Keratinocyte (primary cell): ENCODE results near the gene NHP2. TPM values are rescaled to one million over a fixed set of nuclear protein-coding genes. Genes with fewer than 3 reads are reported as not detected.

ENCODE experiments used
- DNase-seq: peaks from one replicate; pipeline ENCODE4 v3.0.0-alpha.2; 2011; ENCODE audit warnings: low read depth, missing footprints, low spot score
- FAIRE-seq: peaks from 2 replicates; lab custom pipeline; 2011; peaks lifted over from hg19 to GRCh38; lab: Jason Lieb, UNC
- H2AFZ ChIP-seq: 2 replicates; pipeline ENCODE4 v1.6.0; 2012; ENCODE audit warnings: low read length, control low read depth, inconsistent platforms; ENCODE audit not compliant: control insufficient read depth
- H3K27ac ChIP-seq: 2 replicates; pipeline ENCODE4 v1.5.1; 2011; ENCODE audit warnings: low read length; ENCODE audit not compliant: control insufficient read depth, insufficient read depth
- H3K27me3 ChIP-seq: 3 replicates; pipeline ENCODE4 v1.6.0; 2011; ENCODE audit warnings: low read length; ENCODE audit not compliant: control insufficient read depth, insufficient read depth; ENCODE audit errors: extremely low read depth
- H3K36me3 ChIP-seq, 2 experiments: 2 replicates in 1 of 2; 3 replicates in 1 of 2; pipeline ENCODE4 v1.5.1; 2011; ENCODE audit warnings: low read length in 2 of 2, mild to moderate bottlenecking in 1 of 2; ENCODE audit not compliant: control insufficient read depth in 2 of 2, insufficient read depth in 2 of 2; ENCODE audit errors: extremely low read depth in 1 of 2
- H3K4me1 ChIP-seq: 3 replicates; pipeline ENCODE4 v1.5.1; 2011; ENCODE audit warnings: low read length; ENCODE audit not compliant: control insufficient read depth, insufficient read depth; ENCODE audit errors: extremely low read depth
- H3K4me2 ChIP-seq: 3 replicates; pipeline ENCODE4 v1.6.0; 2011; ENCODE audit warnings: low read depth, low read length; ENCODE audit not compliant: control insufficient read depth, insufficient read depth; ENCODE audit errors: extremely low read depth
- H3K4me3 ChIP-seq, 3 experiments: fragments of 200-600 bp in 1 of 3; sonication (generic) in 1 of 3; 2 replicates in 2 of 3; 3 replicates in 1 of 3; pipeline ENCODE4 v1.5.1; 2011 to 2016; ENCODE audit warnings: low read length in 3 of 3, mild to moderate bottlenecking in 3 of 3, control low read depth in 2 of 3, inconsistent platforms in 1 of 3, low read depth in 1 of 3, mixed read lengths in 1 of 3, mixed run types in 1 of 3, moderate library complexity in 1 of 3; ENCODE audit not compliant: control insufficient read depth in 2 of 3, insufficient read depth in 2 of 3; ENCODE audit errors: extremely low read depth in 1 of 3
- H3K79me2 ChIP-seq: 2 replicates; pipeline ENCODE4 v1.6.0; 2012; ENCODE audit warnings: low read length; ENCODE audit not compliant: control insufficient read depth, insufficient read depth
- H3K9ac ChIP-seq: 3 replicates; pipeline ENCODE4 v1.6.0; 2011; ENCODE audit warnings: low read length; ENCODE audit not compliant: control insufficient read depth, insufficient read depth; ENCODE audit errors: extremely low read depth
- H3K9me1 ChIP-seq: 3 replicates; pipeline ENCODE4 v1.6.0; 2011; ENCODE audit warnings: low read length; ENCODE audit not compliant: control insufficient read depth, insufficient read depth; ENCODE audit errors: extremely low read depth
- H3K9me3 ChIP-seq: 2 replicates; pipeline ENCODE4 v1.5.1; 2012; ENCODE audit warnings: low read depth, low read length; ENCODE audit not compliant: control insufficient read depth
- H4K20me1 ChIP-seq: 3 replicates; pipeline ENCODE4 v1.6.0; 2011; ENCODE audit warnings: low read length; ENCODE audit not compliant: control insufficient read depth, insufficient read depth; ENCODE audit errors: extremely low read depth
- EZH2 ChIP-seq: IDR thresholded peaks from one replicate; pipeline ENCODE4 v1.6.1; 2012; ENCODE audit warnings: inconsistent platforms, mild to moderate bottlenecking, low read length, moderate library complexity
- dilution Hi-C: fragments of 300-500 bp; cut with MboI; formaldehyde crosslinking; loops from one replicate; pipeline ENCODE4 v1.7.0; 2020; ENCODE audit warnings: low sequenced_read_pairs; ENCODE audit not compliant: extremely low pct_ligation_motif_present
- polyA plus RNA-seq, 5 experiments: library from polyadenylated mRNA; depleted of rRNA in 3 of 5; stranded (reverse) in 3 of 5; stranded (forward) in 1 of 5; unstranded in 1 of 5; fragments of >200 nt; gene quantifications; 1 replicate in 1 of 5; 2 replicates in 3 of 5; 3 replicates in 1 of 5; pipeline versions ENCODE4 v1.2.1 to v1.2.3, GENCODE V29; 2011 to 2012; ENCODE audit warnings: missing spikeins in 2 of 5, low read depth in 1 of 5, low replicate concordance in 1 of 5
- TF ChIP-seq, protein P1 (sequence below), 3 experiments: IDR thresholded peaks in 1 of 3; conservative IDR thresholded peaks in 1 of 3; optimal IDR thresholded peaks in 1 of 3; 2 replicates in 2 of 3; 3 replicates in 1 of 3; pipeline versions ENCODE3 to v1.5.1; 2011; ENCODE audit warnings: low read length in 3 of 3, mild to moderate bottlenecking in 3 of 3, moderate library complexity in 2 of 3, control low read depth in 1 of 3, inconsistent platforms in 1 of 3; ENCODE audit not compliant: insufficient read depth in 2 of 3; ENCODE audit errors: extremely low read depth in 1 of 3

NHP2 gene
- polyA plus RNA-seq, 1 donor (not counting 4 experiments of a cell fraction or from before 2014, with no cell fraction given) = 186 TPM

DNA sequence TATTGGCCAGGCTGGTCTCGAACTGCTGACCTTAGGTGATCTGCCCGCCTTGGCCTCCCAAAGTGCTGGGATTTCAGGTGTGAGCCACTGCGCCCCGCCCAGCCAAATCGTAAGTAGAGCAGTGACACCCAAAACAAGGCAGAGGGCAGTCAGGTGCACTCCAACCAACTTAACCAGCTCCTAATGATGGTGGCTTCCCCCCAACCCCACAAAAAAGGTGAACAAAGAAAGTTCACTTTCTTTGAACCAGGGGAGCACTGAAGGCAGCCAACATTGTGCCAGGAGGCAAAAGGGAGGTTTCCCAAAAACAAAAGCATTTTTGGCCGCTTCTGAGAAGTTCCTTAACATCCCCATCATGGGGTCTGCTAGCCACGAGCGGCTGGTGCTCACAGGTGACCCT is 23.9 kb upstream of the NHP2 start:
- H3K79me2 ChIP-seq = no peaks in the 10 kb centered on the region
- no peaks in the 10 kb centered on the region for H3K4me1 ChIP-seq
- DNase-seq (no peak), FAIRE-seq (no peak)
- H4K20me1 ChIP-seq = no peaks in the 10 kb centered on the region
- H3K36me3 ChIP-seq = no peaks in the 10 kb centered on the region
- no peak overlapping the region for H3K9ac ChIP-seq
- H3K4me2 ChIP-seq = no peak overlapping the region
- no peak for TF ChIP-seq EZH2
- TF ChIP-seq, protein P1, sequence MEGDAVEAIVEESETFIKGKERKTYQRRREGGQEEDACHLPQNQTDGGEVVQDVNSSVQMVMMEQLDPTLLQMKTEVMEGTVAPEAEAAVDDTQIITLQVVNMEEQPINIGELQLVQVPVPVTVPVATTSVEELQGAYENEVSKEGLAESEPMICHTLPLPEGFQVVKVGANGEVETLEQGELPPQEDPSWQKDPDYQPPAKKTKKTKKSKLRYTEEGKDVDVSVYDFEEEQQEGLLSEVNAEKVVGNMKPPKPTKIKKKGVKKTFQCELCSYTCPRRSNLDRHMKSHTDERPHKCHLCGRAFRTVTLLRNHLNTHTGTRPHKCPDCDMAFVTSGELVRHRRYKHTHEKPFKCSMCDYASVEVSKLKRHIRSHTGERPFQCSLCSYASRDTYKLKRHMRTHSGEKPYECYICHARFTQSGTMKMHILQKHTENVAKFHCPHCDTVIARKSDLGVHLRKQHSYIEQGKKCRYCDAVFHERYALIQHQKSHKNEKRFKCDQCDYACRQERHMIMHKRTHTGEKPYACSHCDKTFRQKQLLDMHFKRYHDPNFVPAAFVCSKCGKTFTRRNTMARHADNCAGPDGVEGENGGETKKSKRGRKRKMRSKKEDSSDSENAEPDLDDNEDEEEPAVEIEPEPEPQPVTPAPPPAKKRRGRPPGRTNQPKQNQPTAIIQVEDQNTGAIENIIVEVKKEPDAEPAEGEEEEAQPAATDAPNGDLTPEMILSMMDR (optimal IDR thresholded peaks at IDR 0.05 in 1 of 3, IDR thresholded peaks at IDR 0.05 in 1 of 3, conservative IDR thresholded peaks at IDR 0.05 in 1 of 3; ENCODE audit: extremely low read depth in 1 of 3, insufficient read depth in 2 of 3, low read length in 3 of 3) = no peak
- H3K9me1 ChIP-seq = no peaks in the 10 kb centered on the region
- H2AFZ ChIP-seq = no peak overlapping the region
- H3K4me3 ChIP-seq = no peak overlapping the region
- H3K27me3 ChIP-seq = no peaks in the 10 kb centered on the region
- H3K9me3 ChIP-seq = no peaks in the 10 kb centered on the region
- dilution Hi-C loops = no loop called here
- no peak overlapping the region for H3K27ac ChIP-seq

DNA sequence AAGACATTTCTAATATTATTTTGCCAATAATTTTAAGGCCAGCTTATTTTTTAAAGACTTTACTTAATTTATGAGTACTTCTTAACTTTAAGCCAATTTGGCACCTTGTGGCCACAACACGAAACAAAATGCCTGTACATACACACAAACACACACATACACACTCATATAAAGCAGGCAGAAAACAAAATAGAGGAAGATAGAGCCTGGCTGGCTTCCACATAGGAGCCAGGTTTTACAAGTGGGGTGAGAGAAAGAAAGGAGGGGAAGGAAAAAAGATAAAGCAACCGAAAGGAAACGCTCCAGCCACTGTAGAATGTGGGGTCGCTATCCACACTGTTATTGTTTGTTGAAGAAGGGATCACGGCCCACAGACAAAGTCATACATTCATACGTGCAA is 23.1 kb upstream of the NHP2 start:
- no peak for DNase-seq
- TF ChIP-seq EZH2 = no peak
- Histone ChIP-seq H3K9me1 (no peaks in the 10 kb centered on the region), H3K9ac (no peak overlapping the region), H3K9me3 (no peaks in the 10 kb centered on the region), H3K4me3 (no peak overlapping the region), H3K27ac (no peak overlapping the region), H3K4me2 (no peak overlapping the region), H3K79me2 (no peaks in the 10 kb centered on the region), H3K4me1 (no peaks in the 10 kb centered on the region), H3K27me3 (no peaks in the 10 kb centered on the region), H2AFZ (no peak overlapping the region), H3K36me3 (no peaks in the 10 kb centered on the region), H4K20me1 (no peaks in the 10 kb centered on the region)
- FAIRE-seq = no peak
- dilution Hi-C loops = no loop called here

DNA sequence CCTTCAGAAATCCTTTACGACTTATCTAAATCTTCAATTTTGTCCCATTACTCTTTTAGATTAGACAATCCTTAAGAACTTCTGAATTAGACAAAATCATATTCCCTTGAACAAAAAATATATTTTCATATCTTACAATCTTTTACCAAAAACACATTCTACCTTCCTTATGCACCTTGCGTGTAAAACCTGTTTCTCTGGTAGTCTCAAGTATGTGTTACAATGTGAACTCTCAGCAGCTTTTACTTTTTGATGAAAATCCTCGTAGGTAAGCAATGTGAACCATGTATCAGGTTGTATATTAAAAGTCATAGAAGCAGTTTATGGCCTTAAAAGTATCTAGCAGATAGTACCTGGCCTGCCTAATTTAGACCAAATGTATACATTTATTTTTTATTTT is 20.8 kb upstream of the NHP2 start:
- no peak for FAIRE-seq
- no peaks in the 10 kb centered on the region for H3K27me3 ChIP-seq
- TF ChIP-seq, protein P1 (optimal IDR thresholded peaks at IDR 0.05 in 1 of 3, IDR thresholded peaks at IDR 0.05 in 1 of 3, conservative IDR thresholded peaks at IDR 0.05 in 1 of 3; ENCODE audit: extremely low read depth in 1 of 3, insufficient read depth in 2 of 3, low read length in 3 of 3) = no peak
- no peak for TF ChIP-seq EZH2
- no peak overlapping the region for H3K4me3 ChIP-seq
- dilution Hi-C loops = no loop called here
- no peaks in the 10 kb centered on the region for H3K79me2 ChIP-seq
- no peak overlapping the region for H3K4me2 ChIP-seq
- no peaks in the 10 kb centered on the region for H3K4me1 ChIP-seq
- no peak overlapping the region for H3K9ac ChIP-seq
- H3K9me1 ChIP-seq = no peaks in the 10 kb centered on the region
- H3K27ac ChIP-seq = no peak overlapping the region
- H3K9me3 ChIP-seq = no peaks in the 10 kb centered on the region
- no peaks in the 10 kb centered on the region for H3K36me3 ChIP-seq
- no peak overlapping the region for H2AFZ ChIP-seq
- no peaks in the 10 kb centered on the region for H4K20me1 ChIP-seq
- no peak for DNase-seq
